Trophoblast cell (in vitro differentiated cells and primary cell): Measurements from ENCODE around the gene WIPF2.

Source experiments
- DNase-seq, 2 donors: peaks; one replicate each; pipeline ENCODE4 v3.0.0-alpha.2; 2016
- H2AFZ ChIP-seq: 2 replicates; pipeline ENCODE4 v1.6.1; 2013; ENCODE audit warnings: low read length, moderate library complexity, mild to moderate bottlenecking; ENCODE audit not compliant: insufficient read depth, poor library complexity
- H2AK5ac ChIP-seq: 2 replicates; pipeline ENCODE4 v1.6.1; 2013; ENCODE audit warnings: mild to moderate bottlenecking, low read length
- H2BK120ac ChIP-seq: 2 replicates; pipeline ENCODE4 v1.6.1; 2013; ENCODE audit warnings: low read length, mild to moderate bottlenecking, moderate library complexity; ENCODE audit not compliant: insufficient read depth, poor library complexity
- H2BK12ac ChIP-seq: 2 replicates; pipeline ENCODE4 v1.6.1; 2013; ENCODE audit warnings: mild to moderate bottlenecking, low read length, moderate library complexity
- H2BK5ac ChIP-seq: 2 replicates; pipeline ENCODE4 v1.6.1; 2013; ENCODE audit warnings: low read length, low read depth, moderate library complexity, mild to moderate bottlenecking; ENCODE audit not compliant: poor library complexity
- H3K14ac ChIP-seq: 2 replicates; pipeline ENCODE4 v1.6.1; 2013; ENCODE audit warnings: mild to moderate bottlenecking, low read length
- H3K18ac ChIP-seq: 2 replicates; pipeline ENCODE4 v1.6.1; 2013; ENCODE audit warnings: mild to moderate bottlenecking, low read length
- H3K23ac ChIP-seq: 2 replicates; pipeline ENCODE4 v1.6.1; 2013; ENCODE audit warnings: low read length
- H3K27ac ChIP-seq: 2 replicates; pipeline ENCODE4 v1.5.1; 2013; ENCODE audit warnings: low read depth, mild to moderate bottlenecking, inconsistent platforms, low read length, moderate library complexity
- H3K27me3 ChIP-seq: 2 replicates; pipeline ENCODE4 v1.6.1; 2013; ENCODE audit warnings: inconsistent platforms, mild to moderate bottlenecking, low read length, moderate library complexity; ENCODE audit not compliant: insufficient read depth
- H3K36me3 ChIP-seq, 2 experiments: 1 replicate in 1 of 2; 2 replicates in 1 of 2; pipeline ENCODE4 v1.6.1; 2013; ENCODE audit warnings: low read length in 2 of 2, mild to moderate bottlenecking in 2 of 2, moderate library complexity in 1 of 2; ENCODE audit not compliant: insufficient read depth in 2 of 2, control insufficient read depth in 1 of 2
- H3K4ac ChIP-seq: 2 replicates; pipeline ENCODE4 v1.6.1; 2013; ENCODE audit warnings: low read depth, mild to moderate bottlenecking, low read length, moderate library complexity
- H3K4me1 ChIP-seq, 2 experiments: 1 replicate in 1 of 2; 2 replicates in 1 of 2; pipeline ENCODE4 v1.6.1; 2013; ENCODE audit warnings: low read length in 2 of 2, mild to moderate bottlenecking in 2 of 2, moderate library complexity in 1 of 2; ENCODE audit not compliant: insufficient read depth in 2 of 2, control insufficient read depth in 1 of 2
- H3K4me2 ChIP-seq: 2 replicates; pipeline ENCODE4 v1.6.1; 2013; ENCODE audit warnings: inconsistent platforms, mild to moderate bottlenecking, low read length, moderate library complexity
- H3K4me3 ChIP-seq: 2 replicates; pipeline ENCODE4 v1.5.1; 2013; ENCODE audit warnings: mild to moderate bottlenecking, low read depth, low read length, inconsistent platforms
- H3K79me1 ChIP-seq: one replicate; pipeline ENCODE4 v1.6.1; 2013; ENCODE audit warnings: low read length
- H3K79me2 ChIP-seq: 2 replicates; pipeline ENCODE4 v1.6.1; 2013; ENCODE audit warnings: low read length, mild to moderate bottlenecking; ENCODE audit not compliant: control insufficient read depth, insufficient read depth, poor library complexity
- H3K9ac ChIP-seq: 2 replicates; pipeline ENCODE4 v1.6.1; 2013; ENCODE audit warnings: mild to moderate bottlenecking, low read length
- H3K9me3 ChIP-seq: 2 replicates; pipeline ENCODE4 v1.6.1; 2013; ENCODE audit warnings: low read depth, mild to moderate bottlenecking, control low read depth, inconsistent platforms, low read length; ENCODE audit not compliant: insufficient read depth
- H4K12ac ChIP-seq: 2 replicates; pipeline ENCODE4 v1.6.1; 2013; ENCODE audit warnings: low read depth, mild to moderate bottlenecking, low read length, moderate library complexity
- H4K8ac ChIP-seq: 2 replicates; pipeline ENCODE4 v1.6.1; 2013; ENCODE audit warnings: low read depth, mild to moderate bottlenecking, low read length, moderate library complexity
- H4K91ac ChIP-seq: one replicate; pipeline ENCODE4 v1.6.1; 2013; ENCODE audit warnings: low read depth, mild to moderate bottlenecking, low read length, moderate library complexity
- WGBS: extraction: QIAGEN DNeasy Blood & Tissue Kit; methylation state at CpG from one replicate; pipeline ENCODE4 v1.1.7; 2013; ENCODE audit warnings: missing lambda C conversion rate; ENCODE audit not compliant: insufficient read length, insufficient coverage; ENCODE audit errors: extremely low coverage; 5-methylcytosine and 5-hydroxymethylcytosine counted together

Gene WIPF2

DNA sequence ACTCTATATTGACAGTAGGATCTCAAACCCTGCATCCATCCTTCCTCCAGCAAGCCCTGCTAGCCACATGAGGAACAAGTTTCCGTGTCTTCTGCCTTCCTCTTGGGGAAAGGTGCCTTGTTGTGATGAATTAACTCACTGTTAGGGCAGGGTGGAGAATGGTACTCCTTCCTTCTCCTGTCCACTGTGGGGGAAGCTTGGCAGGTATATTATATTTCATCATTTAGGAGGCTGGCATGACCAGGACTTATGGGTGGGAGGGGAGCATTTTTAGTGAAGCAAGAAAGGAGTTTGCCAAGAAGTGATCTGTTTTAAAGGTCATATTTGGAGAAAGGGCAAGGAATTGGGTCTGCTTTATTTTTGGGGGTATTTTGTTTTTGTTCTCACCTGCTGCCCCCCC lies 59.3 kb downstream of the WIPF2 start:
- Histone ChIP-seq H3K4me1 (peaks cover 1 to 8% of the 10 kb centered on the region in 2 experiments), H4K8ac (no peak overlapping the region), H2BK120ac (no peak overlapping the region), H3K9me3 (peaks cover 2% of the 10 kb centered on the region), H4K91ac (no peak overlapping the region), H2AK5ac (no peak overlapping the region), H2BK5ac (no peak overlapping the region), H3K27me3 (no peaks in the 10 kb centered on the region), H3K9ac (no peak overlapping the region), H2AFZ (no peak overlapping the region), H3K23ac (no peak overlapping the region), H3K79me1 (peaks cover 4% of the 10 kb centered on the region), H2BK12ac (no peak overlapping the region), H3K27ac (no peak overlapping the region), H3K4me3 (peak overlapping the region; percentile 18), H3K4me2 (no peak overlapping the region), H3K4ac (no peak overlapping the region), H3K36me3 (peaks cover 45 to 53% of the 10 kb centered on the region in 2 experiments), H3K18ac (no peak overlapping the region), H4K12ac (no peak overlapping the region), H3K79me2 (no peaks in the 10 kb centered on the region), H3K14ac (no peak overlapping the region)
- DNase-seq = no peak
- WGBS = no CpG with 5 or more reads among the region's 1 CpG

DNA sequence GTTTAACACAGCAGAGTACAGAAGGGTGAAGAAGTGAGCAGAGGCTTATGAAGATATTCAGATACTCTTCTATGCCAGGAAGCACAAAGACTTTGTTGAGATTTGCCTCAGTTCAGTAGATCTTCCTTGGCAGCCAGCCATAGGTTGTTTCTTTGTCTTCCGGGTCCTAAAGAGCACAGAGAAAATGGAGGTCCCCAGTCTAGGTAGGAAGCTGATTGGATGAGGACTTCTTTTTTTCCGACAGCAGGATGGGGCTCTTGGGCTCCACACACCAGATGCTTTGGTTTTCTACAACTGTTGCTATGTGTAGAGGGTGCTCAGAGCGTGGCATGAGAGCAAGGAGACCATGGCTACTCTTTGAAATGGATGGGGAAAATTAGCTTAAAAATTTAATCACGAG lies 60.3 kb downstream of the WIPF2 start:
- Histone ChIP-seq H3K23ac (no peak overlapping the region), H4K91ac (no peak overlapping the region), H3K4me3 (no peak overlapping the region), H3K4me2 (no peak overlapping the region), H4K12ac (no peak overlapping the region), H3K4ac (no peak overlapping the region), H3K18ac (no peak overlapping the region), H2AK5ac (no peak overlapping the region), H4K8ac (no peak overlapping the region), H3K79me1 (peaks cover 5% of the 10 kb centered on the region), H2BK12ac (no peak overlapping the region), H3K9me3 (no peaks in the 10 kb centered on the region), H2BK120ac (no peak overlapping the region), H3K36me3 (peaks cover 40 to 47% of the 10 kb centered on the region in 2 experiments), H2BK5ac (no peak overlapping the region), H3K4me1 (peaks cover 4 to 14% of the 10 kb centered on the region in 2 experiments), H3K9ac (no peak overlapping the region), H3K27ac (no peak overlapping the region), H3K79me2 (no peaks in the 10 kb centered on the region), H2AFZ (no peak overlapping the region), H3K14ac (no peak overlapping the region), H3K27me3 (no peaks in the 10 kb centered on the region)
- no CpG with 5 or more reads among the region's 4 CpGs for WGBS
- no peak for DNase-seq

DNA sequence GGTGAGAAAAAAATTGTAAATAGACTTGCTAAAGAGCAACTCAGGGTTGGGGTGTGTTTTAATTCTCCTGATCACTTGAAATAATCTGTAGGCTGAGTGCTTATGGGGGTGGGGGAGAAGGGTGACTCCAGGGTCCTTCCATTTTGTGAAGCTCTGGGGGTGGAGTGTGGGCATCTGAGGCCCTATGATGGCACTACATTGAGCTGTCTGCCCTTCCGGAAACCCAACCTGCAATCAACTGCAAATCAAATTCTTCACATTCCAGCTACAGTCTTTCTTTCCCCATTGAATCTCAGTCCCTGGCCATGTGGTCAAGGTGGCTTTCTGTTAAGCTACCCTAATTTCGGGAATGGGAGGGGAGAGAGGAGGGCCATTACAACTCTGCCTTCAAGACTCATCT lies 62.6 kb downstream of the WIPF2 start:
- H3K79me1 ChIP-seq = peaks cover 5% of the 10 kb centered on the region
- H3K9me3 ChIP-seq = no peaks in the 10 kb centered on the region
- no peaks in the 10 kb centered on the region for H3K27me3 ChIP-seq
- H2AFZ ChIP-seq = no peak overlapping the region
- no peak overlapping the region for H3K9ac ChIP-seq
- no peak overlapping the region for H2BK12ac ChIP-seq
- H3K4me3 ChIP-seq = no peak overlapping the region
- no peak overlapping the region for H2BK5ac ChIP-seq
- H3K23ac ChIP-seq = no peak overlapping the region
- no peak overlapping the region for H3K27ac ChIP-seq
- no peak overlapping the region for H2AK5ac ChIP-seq
- no peak overlapping the region for H3K18ac ChIP-seq
- WGBS = no CpG with 5 or more reads among the region's 2 CpGs
- H4K12ac ChIP-seq = no peak overlapping the region
- H4K8ac ChIP-seq = no peak overlapping the region
- H4K91ac ChIP-seq = no peak overlapping the region
- no peak overlapping the region for H3K4ac ChIP-seq
- no peak overlapping the region for H3K4me2 ChIP-seq
- H3K4me1 ChIP-seq = peaks cover 9 to 22% of the 10 kb centered on the region in 2 experiments
- peak overlapping the region; percentile 68 for H2BK120ac ChIP-seq
- no peak overlapping the region for H3K14ac ChIP-seq
- H3K36me3 ChIP-seq = peaks cover 28 to 37% of the 10 kb centered on the region in 2 experiments
- no peaks in the 10 kb centered on the region for H3K79me2 ChIP-seq
- DNase-seq = peak in 1 of 2 donors; percentile 33

DNA sequence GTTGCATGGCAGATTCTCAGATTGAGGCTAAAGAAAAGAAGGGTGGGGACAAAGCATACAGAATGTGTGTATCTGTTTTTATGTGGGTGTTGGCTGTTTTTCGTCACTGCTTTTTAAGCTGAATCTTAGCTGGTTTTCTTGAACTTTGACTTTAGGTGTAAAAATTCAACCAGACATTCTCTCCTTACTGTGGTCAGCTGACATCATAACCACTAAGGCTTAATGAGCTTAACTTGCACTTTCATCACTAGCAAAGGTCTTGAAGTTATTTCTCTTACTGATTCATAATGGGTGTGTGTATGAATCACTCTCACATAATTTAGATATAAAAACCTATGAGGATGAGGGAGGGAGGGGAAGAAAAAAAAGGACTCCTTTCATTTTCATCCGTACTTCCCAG lies 64.6 kb downstream of the WIPF2 start:
- no peak overlapping the region for H2AFZ ChIP-seq
- H3K4me1 ChIP-seq = peaks cover 11 to 22% of the 10 kb centered on the region in 2 experiments
- H2BK12ac ChIP-seq = no peak overlapping the region
- no peak overlapping the region for H2AK5ac ChIP-seq
- H3K14ac ChIP-seq = no peak overlapping the region
- H3K79me1 ChIP-seq = peaks cover 7% of the 10 kb centered on the region
- H3K9me3 ChIP-seq = no peaks in the 10 kb centered on the region
- no peak overlapping the region for H3K4me2 ChIP-seq
- peak overlapping the region; percentile 55 for H2BK120ac ChIP-seq
- no peak overlapping the region for H4K8ac ChIP-seq
- H3K27me3 ChIP-seq = no peaks in the 10 kb centered on the region
- H2BK5ac ChIP-seq = peak overlapping the region; percentile 39
- H4K91ac ChIP-seq = peak overlapping the region; percentile 41
- no peak overlapping the region for H3K18ac ChIP-seq
- H3K9ac ChIP-seq = no peak overlapping the region
- WGBS = no CpG with 5 or more reads among the region's 2 CpGs
- peak in 1 of 2 donors; percentile 55 for DNase-seq
- no peak overlapping the region for H4K12ac ChIP-seq
- no peak overlapping the region for H3K4me3 ChIP-seq
- H3K36me3 ChIP-seq = peaks cover 13 to 22% of the 10 kb centered on the region in 2 experiments
- H3K23ac ChIP-seq = no peak overlapping the region
- no peak overlapping the region for H3K4ac ChIP-seq
- peak overlapping the region; percentile 89 for H3K27ac ChIP-seq
- H3K79me2 ChIP-seq = peaks cover 3% of the 10 kb centered on the region
